ENCODE measurements around the gene MRLN. TPM values are rescaled to one million over a fixed set of nuclear protein-coding genes. Genes with fewer than 3 reads are reported as not detected.
"Not testable (repeated sequence)": the region's sequence is repeated elsewhere in the genome, so short reads cannot be mapped to it uniquely, and the experiment has no call there.

MRLN gene
- total and polyA plus RNA-seq, 12 donors: not detected

DNA sequence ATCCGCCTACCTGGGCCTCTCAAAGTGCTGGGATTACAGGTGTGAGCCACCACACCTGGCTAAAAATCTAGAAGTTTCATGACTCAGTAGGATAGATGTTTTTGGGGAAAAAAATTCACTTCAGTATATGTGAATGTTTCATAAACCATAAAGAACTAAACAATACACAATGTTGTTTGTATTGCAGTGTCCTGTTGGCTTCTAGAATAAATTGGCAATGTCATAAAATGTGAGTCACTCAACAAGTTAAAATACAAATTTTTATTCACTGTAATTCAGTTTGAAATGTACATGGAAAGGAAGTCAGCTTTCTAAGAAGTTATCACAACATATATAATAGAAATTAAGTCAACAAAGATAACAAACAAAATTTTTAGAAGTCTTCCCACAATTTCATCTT, 16.5 kb downstream of the MRLN start:
- no peaks in the 10 kb centered on the region for H3K4me1 ChIP-seq
- WGBS, 2 donors: 81 to 85% methylated on average over 1 of the region's 1 CpG
- H3K4me3 ChIP-seq: no peak overlapping the region
- no peaks in the 10 kb centered on the region for H3K36me3 ChIP-seq
- no peaks in the 10 kb centered on the region for H3K9me3 ChIP-seq
- intact Hi-C loops (cut with DNase I): no loop called here
- H3K27me3 ChIP-seq: no peaks in the 10 kb centered on the region
- DNase-seq (no peak), ATAC-seq (no peak)
- no peak overlapping the region for H3K27ac ChIP-seq
- TF ChIP-seq CTCF (IDR thresholded peaks at IDR 0.05): no peak

DNA sequence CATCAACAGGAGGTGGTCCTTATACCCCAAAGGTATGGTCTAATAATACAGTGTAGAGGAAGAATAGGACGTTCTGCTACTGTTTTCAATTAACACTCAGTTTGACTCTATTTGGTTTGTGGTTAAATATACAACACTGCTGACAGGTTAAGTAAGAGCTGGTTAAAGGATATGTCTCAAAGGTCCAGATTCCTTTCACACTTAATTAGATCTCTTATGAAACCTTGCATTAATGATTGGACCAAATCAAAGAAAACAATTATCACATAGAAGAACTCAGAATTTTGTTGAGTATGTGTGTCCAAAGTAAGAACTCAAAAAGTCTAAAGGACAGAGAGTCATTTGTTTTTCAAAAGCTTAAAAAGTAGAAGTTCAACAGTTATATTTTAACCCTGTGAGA, 18.0 kb downstream of the MRLN start:
- ATAC-seq: no peak
- Histone ChIP-seq H3K4me1 (no peaks in the 10 kb centered on the region), H3K9me3 (no peaks in the 10 kb centered on the region), H3K4me3 (no peak overlapping the region), H3K27ac (no peak overlapping the region), H3K27me3 (no peaks in the 10 kb centered on the region), H3K36me3 (no peaks in the 10 kb centered on the region)
- intact Hi-C loops (cut with DNase I): no loop called here
- no peak for DNase-seq
- TF ChIP-seq CTCF (IDR thresholded peaks at IDR 0.05): no peak
- WGBS, 2 donors: 62 to 74% methylated on average over 1 of the region's 1 CpG

GRCh38 chr10:59734014-59734462, 19.2 kb downstream of the MRLN start:
- Histone ChIP-seq H3K36me3 (no peaks in the 10 kb centered on the region), H3K27ac (no peak overlapping the region), H3K27me3 (no peaks in the 10 kb centered on the region), H3K4me3 (no peak overlapping the region), H3K9me3 (no peaks in the 10 kb centered on the region), H3K4me1 (no peaks in the 10 kb centered on the region)
- DNase-seq (no peak), ATAC-seq (no peak)
- no peak for TF ChIP-seq CTCF (IDR thresholded peaks at IDR 0.05)
- 82 to 92% methylated on average over 3 of the region's 3 CpGs for WGBS, 2 donors
- intact Hi-C loops (cut with DNase I): no loop called here

DNA sequence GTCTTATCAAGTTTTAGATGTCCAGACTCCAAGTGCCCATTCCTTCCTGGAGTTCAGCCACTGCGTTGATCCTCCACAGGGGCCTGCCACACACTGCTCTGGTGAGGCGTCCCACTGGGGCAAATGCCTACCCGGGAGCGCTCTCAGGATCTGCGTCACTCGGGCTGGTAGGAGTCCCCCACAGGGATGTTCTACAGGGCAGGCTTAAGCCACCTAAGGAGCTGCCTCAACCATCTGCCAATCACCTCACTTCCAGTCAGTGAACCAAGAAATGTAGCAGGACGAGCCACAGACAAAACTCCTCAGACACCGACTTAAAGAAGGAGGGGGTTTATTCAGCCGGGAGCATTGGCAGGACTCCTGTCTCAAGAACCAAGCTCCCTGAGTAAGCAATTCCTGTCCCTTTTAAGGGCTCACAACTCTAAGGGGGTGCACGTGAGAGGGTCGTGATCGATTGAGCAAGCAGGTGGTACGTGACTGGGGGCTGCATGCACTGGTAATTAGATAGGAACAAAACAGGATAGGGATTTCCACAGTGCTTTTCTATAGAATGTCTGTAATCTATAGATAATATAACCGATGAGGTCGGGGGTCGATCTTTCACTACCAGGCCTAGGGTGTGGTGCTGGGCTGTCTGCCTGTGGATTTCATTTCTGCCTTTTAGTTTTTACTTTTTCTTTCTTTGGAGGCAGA, 19.8 kb downstream of the MRLN start:
- WGBS, 2 donors: 92 to 95% methylated on average over 16 of the region's 16 CpGs

DNA sequence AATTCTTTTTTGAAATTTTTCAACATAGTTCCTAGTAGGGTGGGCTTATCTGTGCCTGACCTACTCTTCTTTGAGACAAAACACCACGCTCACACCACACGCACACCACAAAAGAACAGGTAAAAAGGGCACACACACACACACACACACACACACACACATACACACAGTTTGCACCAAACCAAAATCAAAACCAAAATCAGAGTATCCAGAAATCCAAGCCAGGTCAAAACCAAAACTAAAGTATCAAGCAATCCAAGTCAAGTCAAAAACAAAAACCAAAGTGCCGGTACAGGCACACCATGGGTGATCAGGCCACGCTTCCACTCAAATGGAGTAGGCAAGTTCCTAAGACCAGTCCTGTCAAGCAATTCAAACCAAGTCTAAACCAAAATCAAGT, 20.4 kb downstream of the MRLN start:
- H3K9me3 ChIP-seq; H3K36me3 ChIP-seq; H3K27ac ChIP-seq; DNase-seq; H3K27me3 ChIP-seq; H3K4me1 ChIP-seq; H3K4me3 ChIP-seq; ATAC-seq; intact Hi-C loops (cut with DNase I): not testable (repeated sequence)
- WGBS, 2 donors: 86 to 97% methylated on average over 4 of the region's 4 CpGs

More for the DNA sequence above, 19.8 kb downstream of the MRLN start:
- H3K4me3 ChIP-seq; DNase-seq; H3K36me3 ChIP-seq; H3K27ac ChIP-seq; H3K27me3 ChIP-seq; ATAC-seq; H3K9me3 ChIP-seq; intact Hi-C loops (cut with DNase I); H3K4me1 ChIP-seq: not testable (repeated sequence)

DNA sequence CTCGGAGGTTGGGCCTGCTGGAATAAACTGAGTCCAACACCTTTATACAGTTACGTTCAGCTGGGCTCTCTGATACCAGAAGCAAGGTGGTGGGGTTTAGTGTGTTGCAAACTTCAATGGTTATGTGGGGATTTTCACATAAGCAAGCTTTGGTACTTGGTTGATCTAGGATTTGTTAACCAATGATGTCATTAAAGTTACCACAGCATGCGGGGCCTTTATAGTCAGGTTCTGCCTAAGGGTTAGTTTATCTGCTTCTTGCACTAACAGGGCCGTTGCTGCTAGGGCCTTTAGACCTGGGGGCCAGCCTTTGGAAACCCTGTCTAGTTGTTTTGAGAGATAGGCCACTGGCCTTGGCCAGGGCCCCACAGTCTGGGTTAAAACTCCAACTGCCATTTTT, 24.1 kb downstream of the MRLN start:
- H3K4me1 ChIP-seq; ATAC-seq; H3K4me3 ChIP-seq; H3K27ac ChIP-seq; H3K27me3 ChIP-seq; intact Hi-C loops (cut with DNase I); DNase-seq; H3K36me3 ChIP-seq; H3K9me3 ChIP-seq: not testable (repeated sequence)
- WGBS, 2 donors: 88 to 91% methylated on average over 4 of the region's 4 CpGs
